H1 (cell line): ENCODE measurements around the gene ART5.

Experiments used
- CTCF ChIP-seq, 3 experiments: IDR thresholded peaks; 1 replicate in 2 of 3; 2 replicates in 1 of 3; pipeline versions ENCODE4 v1.5.1 to v1.6.1; 2011; ENCODE audit warnings: low read length in 3 of 3, mild to moderate bottlenecking in 3 of 3, inconsistent platforms in 2 of 3, low read depth in 1 of 3, moderate library complexity in 1 of 3; ENCODE audit not compliant: insufficient read depth in 1 of 3; ENCODE audit errors: control extremely low read depth in 1 of 3
- EP300 ChIP-seq, 2 experiments: IDR thresholded peaks; 1 replicate in 1 of 2; 2 replicates in 1 of 2; pipeline ENCODE4 v1.6.1; 2011 to 2012; ENCODE audit warnings: low read depth in 2 of 2, low read length in 2 of 2, mild to moderate bottlenecking in 2 of 2, borderline replicate concordance in 1 of 2, inconsistent platforms in 1 of 2, moderate library complexity in 1 of 2
- EZH2 ChIP-seq: fragments of 200-600 bp; sonication (generic); IDR thresholded peaks from 2 replicates; pipeline ENCODE4 v1.7.1; 2012; ENCODE audit warnings: low read depth, mild to moderate bottlenecking, moderate library complexity, low read length, inconsistent platforms; ENCODE audit not compliant: severe bottlenecking
- KDM5A ChIP-seq: fragments of 200-600 bp; IDR thresholded peaks from 2 replicates; pipeline ENCODE4 v1.7.1; 2012; ENCODE audit warnings: mild to moderate bottlenecking, low read length, inconsistent platforms, mixed read lengths
- MAFK ChIP-seq: IDR thresholded peaks from 2 replicates; pipeline ENCODE4 v1.6.1; 2012; ENCODE audit warnings: low read depth, mild to moderate bottlenecking, improper control_type of control experiment, low read length
- PHF8 ChIP-seq: fragments of 200-600 bp; sonication (generic); conservative IDR thresholded peaks from 2 replicates; pipeline ENCODE4 v1.7.1; 2012; ENCODE audit warnings: low read depth, mild to moderate bottlenecking, inconsistent platforms, low read length, moderate library complexity
- POLR2A ChIP-seq, 2 experiments: IDR thresholded peaks; 1 replicate in 1 of 2; 2 replicates in 1 of 2; pipeline ENCODE4 v1.6.1; 2011; ENCODE audit warnings: low read depth in 2 of 2, low read length in 2 of 2, mild to moderate bottlenecking in 2 of 2; ENCODE audit errors: control extremely low read depth in 1 of 2
- POLR2AphosphoS5 ChIP-seq: IDR thresholded peaks from 2 replicates; pipeline ENCODE4 v1.6.1; 2011; ENCODE audit warnings: low read depth, low read length
- RAD21 ChIP-seq, 2 experiments: IDR thresholded peaks in 1 of 2; conservative IDR thresholded peaks in 1 of 2; 2 replicates each; pipeline ENCODE4 v1.6.1; 2011; ENCODE audit warnings: low read depth in 2 of 2, low read length in 2 of 2, improper control_type of control experiment in 1 of 2, inconsistent platforms in 1 of 2, mild to moderate bottlenecking in 1 of 2, moderate library complexity in 1 of 2
- SAP30 ChIP-seq: fragments of 300-600 bp; sonication (generic); IDR thresholded peaks from 2 replicates; pipeline ENCODE4 v1.7.1; 2012; ENCODE audit warnings: low read length, moderate library complexity, mild to moderate bottlenecking, inconsistent platforms; ENCODE audit not compliant: insufficient read depth, insufficient replicate concordance
- TAF1 ChIP-seq: IDR thresholded peaks from 2 replicates; pipeline ENCODE4 v1.6.1; 2011; ENCODE audit warnings: mild to moderate bottlenecking, low read depth, low read length
- USF2 ChIP-seq: IDR thresholded peaks from 2 replicates; pipeline ENCODE4 v1.6.1; 2011; ENCODE audit warnings: low read length, improper control_type of control experiment
- YY1 ChIP-seq: IDR thresholded peaks from 2 replicates; pipeline ENCODE4 v1.6.1; 2011; ENCODE audit warnings: low read depth, mild to moderate bottlenecking, low read length
- TF ChIP-seq, protein P1 (sequence below): IDR thresholded peaks from 2 replicates; pipeline ENCODE4 v1.6.1; 2011; ENCODE audit warnings: low read depth, mild to moderate bottlenecking, low read length; ENCODE audit not compliant: insufficient read depth

DNA sequence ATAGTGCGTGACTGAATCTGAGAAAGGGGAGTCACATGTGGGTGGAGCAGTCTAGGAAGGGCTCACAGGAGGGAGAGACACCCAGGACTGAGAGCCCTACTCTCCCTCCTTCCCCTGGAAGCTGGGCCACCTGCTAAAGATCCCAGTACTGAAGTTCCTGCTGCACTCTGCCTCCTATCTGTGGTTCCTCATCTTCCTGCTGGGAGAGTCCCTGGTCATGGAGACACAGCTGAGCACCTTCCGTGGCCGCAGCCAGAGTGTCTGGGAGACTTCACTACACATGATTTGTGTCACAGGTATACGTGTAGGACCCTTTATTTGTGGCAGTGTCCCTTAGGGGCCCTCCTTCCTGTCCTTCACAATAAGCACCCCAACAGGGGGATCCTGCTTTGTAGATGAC is 19.3 kb downstream of the ART5 start:
- TF ChIP-seq, protein P1, sequence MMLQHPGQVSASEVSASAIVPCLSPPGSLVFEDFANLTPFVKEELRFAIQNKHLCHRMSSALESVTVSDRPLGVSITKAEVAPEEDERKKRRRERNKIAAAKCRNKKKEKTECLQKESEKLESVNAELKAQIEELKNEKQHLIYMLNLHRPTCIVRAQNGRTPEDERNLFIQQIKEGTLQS: no peak
- TF ChIP-seq MAFK: no peak
- no peak for TF ChIP-seq USF2
- TF ChIP-seq POLR2AphosphoS5: no peak
- TF ChIP-seq RAD21 (IDR thresholded peaks at IDR 0.05 in 1 of 2, conservative IDR thresholded peaks at IDR 0.05 in 1 of 2; ENCODE audit: low read depth in 2 of 2, low read length in 2 of 2): no peak
- no peak for TF ChIP-seq CTCF (IDR thresholded peaks at IDR 0.05; ENCODE audit: control extremely low read depth in 1 of 3, insufficient read depth in 1 of 3, low read depth in 1 of 3, low read length in 3 of 3)
- no peak for TF ChIP-seq YY1
- no peak for TF ChIP-seq POLR2A (IDR thresholded peaks at IDR 0.05; ENCODE audit: control extremely low read depth in 1 of 2, low read depth in 2 of 2, low read length in 2 of 2)
- no peak for TF ChIP-seq SAP30
- no peak for TF ChIP-seq EP300 (IDR thresholded peaks at IDR 0.05; ENCODE audit: borderline replicate concordance in 1 of 2, low read depth in 2 of 2, low read length in 2 of 2)
- no peak for TF ChIP-seq PHF8
- TF ChIP-seq KDM5A: no peak
- no peak for TF ChIP-seq TAF1
- no peak for TF ChIP-seq EZH2
